Kidney (tissue), 14 donors: ENCODE data around the gene KIAA0513. TPM values are rescaled to one million over a fixed set of nuclear protein-coding genes. Genes with fewer than 3 reads are reported as not detected.

ENCODE experiments used
- DNase-seq, 5 donors: peaks; one replicate each; pipeline ENCODE4 v3.0.0-alpha.2; 2013 to 2020
- FAIRE-seq: peaks from 2 replicates; lab custom pipeline; 2012; peaks lifted over from hg19 to GRCh38; lab: Jason Lieb, UNC
- H3K27ac ChIP-seq, 2 donors: one replicate each; pipeline ENCODE4 v1.7.0; 2013; ENCODE audit warnings: low read depth in 2 of 2, low read length in 2 of 2, inconsistent platforms in 1 of 2
- H3K27me3 ChIP-seq: one replicate; pipeline ENCODE4 v1.7.1; 2013; ENCODE audit warnings: low read length, inconsistent platforms; ENCODE audit not compliant: control insufficient read depth, insufficient read depth
- H3K36me3 ChIP-seq, 3 donors: one replicate each; pipeline versions ENCODE4 v1.7.0 to v1.7.1; 2013; ENCODE audit warnings: low read length in 3 of 3, control low read depth in 1 of 3, inconsistent platforms in 1 of 3; ENCODE audit not compliant: insufficient read depth in 3 of 3, control insufficient read depth in 2 of 3
- H3K4me1 ChIP-seq, 3 donors: one replicate each; pipeline versions ENCODE4 v1.7.0 to v1.7.1; 2013; ENCODE audit warnings: low read length in 3 of 3, inconsistent platforms in 1 of 3, low read depth in 1 of 3; ENCODE audit not compliant: control insufficient read depth in 2 of 3, insufficient read depth in 2 of 3
- H3K4me3 ChIP-seq, 3 donors: one replicate each; pipeline versions ENCODE4 v1.7.0 to v1.8.1; 2013; ENCODE audit warnings: low read length in 3 of 3, control low read depth in 1 of 3, inconsistent platforms in 1 of 3
- H3K9ac ChIP-seq, 3 donors: one replicate each; pipeline versions ENCODE4 v1.7.0 to v1.7.1; 2013; ENCODE audit warnings: low read length in 3 of 3, control low read depth in 1 of 3, inconsistent platforms in 1 of 3
- H3K9me3 ChIP-seq, 3 donors: one replicate each; pipeline versions ENCODE4 v1.7.0 to v1.7.1; 2013; ENCODE audit warnings: low read length in 3 of 3, control low read depth in 1 of 3, inconsistent platforms in 1 of 3; ENCODE audit not compliant: control insufficient read depth in 2 of 3, insufficient read depth in 1 of 3
- CTCF ChIP-seq: IDR thresholded peaks from 3 replicates; pipeline ENCODE4 v1.5.1; 2012; ENCODE audit warnings: mild to moderate bottlenecking, moderate library complexity, borderline replicate concordance; ENCODE audit not compliant: insufficient read depth; ENCODE audit errors: extremely low read depth
- intact Hi-C: fragments of 100-400 bp; cut with DNase I; formaldehyde crosslinking; loops from one replicate; pipeline ENCODE4 v1.11.1; 2022
- polyA plus RNA-seq: library from polyadenylated mRNA; stranded (reverse); fragments of 350-450 nt; fragmentation: Illumina TruSeq; extraction: RNeasy Lipid Tissue Mini Kit (QIAGEN cat#74804); gene quantifications from one replicate; pipeline ENCODE4 v1.2.3, GENCODE V29; 2014; ENCODE audit warnings: low read depth, low replicate concordance; ENCODE audit not compliant: insufficient read depth
- total RNA-seq: library from RNA; stranded (reverse); fragmentation: NEBNext Ultra II Directional; extraction: Animal tissue kit (Norgen Biotek cat#: 25700); gene quantifications from one replicate; pipeline ENCODE4 v1.2.1, GENCODE V29; 2021
- donor health status: control.
- donor health status: control.
- donor health status: control.
- donor health status: control.
- donor health status: control.
- donor health status: DM: yes; HTN: yes; CAD: no.
- donor health status: Normal renal cell carcinoma (clear cell type).

KIAA0513 gene
- total and polyA plus RNA-seq, 2 donors from 2014 or later, result 2.6 to 19.2 TPM

DNA sequence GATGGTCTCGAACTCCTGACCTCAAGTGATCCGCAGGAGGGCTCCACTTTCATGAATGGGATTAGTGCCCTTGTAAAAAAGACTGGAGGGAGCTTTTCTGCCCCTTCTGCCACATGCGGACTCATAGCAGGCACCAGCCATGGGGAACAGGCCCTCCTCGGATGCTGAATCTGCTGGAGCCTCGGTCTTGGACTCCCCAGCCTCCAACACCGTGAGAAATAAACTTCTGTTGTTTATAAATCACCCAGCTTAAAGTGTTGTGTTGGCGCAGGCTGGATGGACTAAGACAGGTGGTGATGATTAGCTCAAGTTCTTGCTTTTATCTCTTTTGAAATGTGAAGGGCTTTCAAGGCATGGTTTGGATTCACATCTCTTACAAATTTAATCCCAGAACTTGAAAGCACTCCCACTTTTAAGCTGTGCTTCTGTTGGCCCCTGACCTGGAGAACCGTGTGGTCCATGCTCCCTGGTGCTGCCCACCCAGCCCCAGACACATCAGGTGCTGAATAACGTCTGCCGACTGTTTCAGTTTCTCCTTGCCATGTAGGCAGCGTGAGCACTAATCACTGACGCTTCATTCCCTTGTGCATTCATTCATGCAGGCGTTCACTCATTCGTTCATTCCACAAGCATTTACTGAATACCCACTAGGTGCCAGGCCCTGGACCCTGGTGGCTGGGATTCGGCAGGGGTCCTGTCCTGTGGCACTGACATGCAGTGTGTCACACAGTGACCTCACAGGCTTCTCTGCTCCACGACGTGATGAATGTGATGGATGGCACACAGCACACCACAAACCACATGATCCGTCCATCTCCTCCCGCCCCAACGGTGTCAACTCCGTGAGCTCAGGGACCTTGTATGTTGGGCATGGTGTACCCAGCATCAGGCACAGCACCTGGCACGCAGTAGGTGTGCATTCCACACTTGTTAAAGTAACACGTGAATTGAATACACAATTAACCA lies 75.8 kb downstream of the KIAA0513 start:
- no peak for TF ChIP-seq CTCF

DNA sequence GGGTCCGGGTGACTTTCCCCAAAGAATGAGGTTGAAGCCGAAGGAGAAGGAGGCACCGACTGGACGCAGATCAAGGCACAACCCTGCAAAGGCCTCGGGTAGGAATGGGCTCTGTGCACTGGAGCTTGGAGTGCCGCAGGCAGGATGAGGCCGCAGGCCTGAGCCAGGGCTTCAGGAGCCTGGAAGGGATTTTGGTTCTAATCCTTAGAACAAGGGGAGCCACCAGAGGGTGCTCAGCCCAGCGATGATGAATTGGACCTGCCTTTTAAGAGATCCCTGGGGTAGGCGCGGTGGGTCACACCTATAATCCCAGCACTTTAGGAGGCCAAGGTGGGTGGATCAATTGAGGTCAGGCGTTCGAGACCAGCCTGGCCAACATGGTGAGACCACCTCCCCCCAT lies 76.6 kb downstream of the KIAA0513 start:
- intact Hi-C loops, result no loop called here
- peaks cover 0 to 2% (median 0%) of the 10 kb centered on the region in 3 donors for H3K4me1 ChIP-seq
- no peak for TF ChIP-seq CTCF
- H3K27ac ChIP-seq, result no peak overlapping the region
- no peaks in the 10 kb centered on the region for H3K36me3 ChIP-seq
- no peaks in the 10 kb centered on the region for H3K9me3 ChIP-seq
- FAIRE-seq (no peak), DNase-seq (no peak)
- no peak overlapping the region for H3K4me3 ChIP-seq
- no peaks in the 10 kb centered on the region for H3K27me3 ChIP-seq
- no peak overlapping the region for H3K9ac ChIP-seq

More for the DNA sequence above, 75.8 kb downstream of the KIAA0513 start:
- DNase-seq (peak in 1 of 5 donors; percentile 53), FAIRE-seq (no peak)
- H3K4me3 ChIP-seq, result no peak overlapping the region
- H3K9ac ChIP-seq, result no peak overlapping the region
- intact Hi-C loops, result no loop called here
- H3K27me3 ChIP-seq, result no peaks in the 10 kb centered on the region
- peaks cover 0 to 2% (median 0%) of the 10 kb centered on the region in 3 donors for H3K4me1 ChIP-seq
- no peaks in the 10 kb centered on the region for H3K9me3 ChIP-seq
- H3K27ac ChIP-seq, result no peak overlapping the region
- no peaks in the 10 kb centered on the region for H3K36me3 ChIP-seq

DNA sequence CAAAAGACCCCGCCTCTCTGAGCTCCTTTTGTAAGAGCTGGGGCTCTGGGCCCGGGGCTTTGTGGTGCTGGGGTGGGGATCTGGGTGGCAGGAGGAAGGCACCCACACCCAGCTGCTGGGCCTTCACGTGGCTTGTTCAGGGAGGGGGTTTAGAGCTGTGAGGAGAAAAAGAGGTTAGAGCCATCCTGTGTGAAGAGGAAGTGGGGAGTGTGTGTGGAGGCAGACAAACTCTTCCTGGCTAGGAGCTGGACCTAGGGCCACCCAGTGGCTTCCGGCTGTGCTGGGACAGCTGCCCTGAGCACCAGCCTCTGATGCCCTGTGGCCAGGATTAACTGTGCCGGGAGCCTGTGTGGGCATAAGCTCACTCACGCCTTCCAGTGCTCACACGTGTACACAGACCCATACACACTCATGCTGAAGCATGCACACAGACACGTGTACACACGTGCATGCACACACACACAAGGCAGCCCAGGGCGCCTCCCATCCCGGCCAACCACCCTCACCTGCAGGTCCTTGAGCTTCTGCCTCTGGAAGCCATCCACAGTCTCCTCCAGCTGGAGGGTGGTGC lies 77.3 kb downstream of the KIAA0513 start:
- H3K9ac ChIP-seq, result no peak overlapping the region
- peaks cover 0 to 2% (median 0%) of the 10 kb centered on the region in 3 donors for H3K4me1 ChIP-seq
- intact Hi-C loops, result no loop called here
- FAIRE-seq (no peak), DNase-seq (peak in 1 of 5 donors; percentile 68)
- TF ChIP-seq CTCF, result no peak
- H3K27me3 ChIP-seq, result no peaks in the 10 kb centered on the region
- H3K9me3 ChIP-seq, result no peaks in the 10 kb centered on the region
- no peaks in the 10 kb centered on the region for H3K36me3 ChIP-seq
- no peak overlapping the region for H3K4me3 ChIP-seq
- no peak overlapping the region for H3K27ac ChIP-seq
